Stimulated activated CD4-positive, alpha-beta T cell treated with anti-CD3 and anti-CD28 coated beads, Interleukin-4, amount 100 ng/mL, for 24 hours (primary cell): ENCODE data around the gene CORO2B.

Source experiments
- DNase-seq: peaks from one replicate; pipeline ENCODE4 v3.0.0-alpha.2; 2020

CORO2B gene

DNA sequence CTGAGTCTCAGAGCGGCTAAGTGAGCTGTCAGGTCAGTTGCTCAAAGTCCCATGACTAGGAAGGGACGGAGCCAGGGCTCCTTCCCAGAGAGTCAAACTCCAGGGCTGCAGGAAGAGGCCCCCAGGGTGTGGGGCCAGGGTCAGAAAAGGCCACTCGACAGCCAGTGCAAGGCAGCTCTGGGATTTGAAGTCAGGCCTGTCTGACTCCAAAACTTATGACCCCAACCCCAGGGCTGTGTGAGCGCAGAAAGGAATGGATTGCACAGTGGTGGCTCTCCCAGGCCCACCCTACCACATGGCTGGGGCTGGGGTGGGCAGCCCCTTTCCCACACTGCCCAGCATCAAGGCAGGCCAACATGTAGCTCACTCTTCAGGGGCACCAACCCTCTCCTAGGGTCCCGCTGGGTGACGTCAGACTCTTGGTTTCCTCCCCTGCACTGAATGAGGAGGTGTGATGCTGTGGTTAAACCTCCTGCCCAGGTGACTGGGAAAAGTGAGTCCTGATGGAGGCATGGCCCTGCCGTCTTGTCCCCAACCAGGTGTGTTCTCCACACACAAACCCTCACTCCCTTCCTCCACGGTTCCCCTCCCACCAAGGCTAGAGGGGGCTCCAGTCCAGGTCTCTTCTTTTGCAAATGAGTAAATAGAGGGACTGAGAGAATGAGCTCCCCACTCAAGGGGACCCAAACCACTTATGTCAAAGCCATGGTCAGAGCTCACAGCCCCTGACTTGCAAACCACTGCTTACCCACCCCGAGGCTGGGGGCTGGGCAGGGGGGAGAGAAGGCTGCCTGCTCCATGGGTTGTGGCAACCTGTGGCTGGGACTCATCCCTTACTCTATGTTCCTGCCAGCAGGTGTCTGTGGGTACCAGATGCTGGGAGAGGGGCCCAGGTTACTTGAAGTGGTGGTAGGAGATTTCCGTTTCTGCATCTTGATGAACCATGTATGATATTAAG, 23.8 kb upstream of the CORO2B start:
- DNase-seq: no peak

DNA sequence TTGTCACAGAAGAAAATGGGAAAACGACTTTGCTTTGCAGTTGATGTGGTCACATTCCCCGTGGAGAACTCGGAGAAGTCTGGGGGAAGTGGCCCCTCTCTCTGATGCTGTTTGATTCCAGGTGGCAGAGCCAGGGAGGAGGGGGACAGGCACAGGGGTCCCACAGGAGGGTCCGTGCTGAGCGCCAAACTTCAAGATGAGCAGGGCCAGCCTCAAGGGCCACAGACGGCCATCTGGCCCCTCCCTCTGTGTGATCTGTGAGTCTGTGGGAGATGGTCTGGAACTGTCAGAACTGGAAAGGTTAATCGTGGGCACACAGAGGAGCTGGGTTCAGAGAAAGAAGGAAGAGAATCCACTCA, 23.1 kb upstream of the CORO2B start:
- DNase-seq: no peak

DNA sequence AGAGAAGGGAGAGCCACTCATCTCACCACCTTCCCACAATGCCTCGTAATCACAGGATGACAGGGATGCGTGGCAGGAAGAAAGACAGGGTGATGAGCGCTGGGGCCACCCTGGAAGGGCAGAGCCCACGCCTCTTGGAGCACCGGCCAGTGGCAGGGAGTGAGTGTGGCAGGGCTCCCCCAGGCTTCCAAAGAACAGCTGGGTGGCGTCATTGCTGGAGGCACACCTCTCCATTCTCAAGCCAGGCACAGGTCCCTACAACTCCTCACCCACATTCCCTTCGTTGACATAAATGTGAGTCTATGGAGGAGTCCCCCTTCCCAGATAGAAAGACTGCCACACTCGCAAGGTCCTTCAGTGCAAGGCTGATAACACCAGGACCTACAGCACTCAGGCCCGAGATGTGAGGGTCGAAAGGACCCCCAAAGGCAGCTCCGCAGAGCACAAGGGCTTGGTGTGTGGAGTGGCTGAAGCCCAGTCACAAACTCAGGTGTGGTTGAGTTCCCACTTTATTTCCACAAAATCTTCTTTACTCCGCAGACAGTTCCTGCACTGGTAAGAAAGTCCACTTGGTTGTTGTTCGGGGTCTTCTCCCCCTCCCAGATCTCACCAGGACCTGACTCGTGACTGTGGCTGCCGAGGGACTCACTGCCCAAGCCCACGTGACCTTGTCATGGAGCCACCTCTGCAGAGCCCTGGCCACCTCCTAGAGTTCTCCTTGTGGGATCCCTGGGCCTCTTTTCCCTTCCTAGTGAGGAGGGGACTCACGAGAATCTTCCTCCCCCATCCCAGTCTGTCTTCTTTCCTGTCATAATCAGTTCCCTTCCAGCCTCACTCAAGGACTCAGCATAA, 22.4 kb upstream of the CORO2B start:
- no peak for DNase-seq

DNA sequence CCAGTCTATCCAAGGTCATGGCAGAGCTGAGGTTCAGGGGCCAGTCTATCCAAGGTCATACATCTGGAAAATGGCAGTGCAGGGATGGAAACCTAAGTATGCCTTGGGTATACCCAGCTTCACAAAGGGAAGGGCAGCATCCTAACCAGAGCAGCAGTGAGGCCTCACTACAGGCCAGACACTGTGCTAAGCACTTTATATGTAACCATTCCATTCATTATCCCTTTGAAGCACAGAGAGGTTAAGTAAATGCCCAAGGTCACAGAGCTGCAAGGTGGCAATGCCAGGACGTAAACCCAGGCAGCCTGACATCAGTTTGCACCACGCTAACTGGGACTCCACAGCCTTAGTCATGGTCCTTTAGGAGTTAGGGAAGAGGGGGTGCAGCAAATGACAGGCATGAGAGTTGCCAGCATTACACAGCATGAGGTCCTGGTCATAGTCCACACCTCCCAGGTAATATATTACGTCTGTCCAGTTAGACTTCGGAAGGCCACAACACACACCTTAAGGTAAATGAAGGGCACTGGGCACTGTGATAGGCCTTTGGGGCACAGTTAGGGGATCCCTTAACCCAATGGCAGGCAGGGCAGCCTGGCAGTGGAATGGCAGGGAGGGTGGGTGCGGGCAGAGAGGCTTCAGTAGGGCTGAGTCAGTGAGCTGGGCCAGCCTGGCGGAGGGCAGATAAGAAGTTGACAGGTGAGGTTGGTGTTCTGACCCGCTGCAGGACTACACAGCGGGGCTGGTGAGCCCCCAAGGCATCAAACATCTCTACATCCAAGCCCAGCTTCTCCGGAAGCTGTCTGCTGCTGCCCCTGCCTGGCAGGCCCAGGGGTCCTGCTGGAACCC, 21.1 kb upstream of the CORO2B start:
- no peak for DNase-seq

DNA sequence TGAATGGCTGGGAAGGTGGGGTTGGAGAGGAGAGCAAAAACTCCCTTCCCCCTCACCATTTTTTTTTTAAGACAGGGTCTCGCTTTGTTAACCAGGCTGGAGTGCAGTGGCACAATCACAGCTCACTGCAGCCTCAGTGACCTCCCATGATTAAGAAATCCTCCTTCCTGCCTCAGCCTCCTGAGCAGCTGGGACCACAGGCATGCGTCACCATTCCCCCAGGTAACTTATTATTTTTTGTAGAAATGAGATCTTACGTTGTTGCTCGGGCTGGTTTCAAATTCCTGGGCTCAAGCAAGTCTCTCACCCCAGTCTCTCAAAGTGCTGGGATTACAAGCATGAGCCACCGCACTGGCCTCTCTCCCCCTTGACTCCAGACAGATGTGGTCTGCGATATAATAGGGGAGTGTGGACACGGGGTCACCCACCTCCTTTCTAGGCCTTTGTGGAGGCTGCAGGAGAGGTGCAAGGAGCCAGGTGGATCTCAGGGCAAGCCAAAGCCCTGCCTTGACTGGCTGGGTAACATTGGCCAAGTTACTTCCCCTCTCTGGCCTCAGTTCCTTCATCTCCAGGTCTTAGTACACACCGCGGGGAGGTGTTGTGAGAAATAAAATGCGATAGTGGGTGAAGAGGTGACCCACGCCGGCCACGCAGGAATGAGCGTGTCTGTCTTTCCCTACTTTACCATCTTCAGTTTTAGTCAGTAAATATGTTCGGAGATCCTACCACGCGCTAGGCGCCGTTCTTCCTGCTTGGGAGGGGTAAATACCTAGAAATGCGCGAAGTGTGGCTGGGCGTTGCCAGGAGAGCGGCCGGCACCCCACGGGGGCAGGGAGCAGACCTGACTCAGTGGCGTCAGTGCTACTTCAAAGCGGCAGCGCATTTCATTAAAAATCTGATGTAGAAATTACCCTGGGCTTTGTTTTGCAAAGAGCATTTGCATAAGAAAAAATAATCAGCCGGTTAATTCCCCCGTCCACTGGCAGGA, 20.2 kb upstream of the CORO2B start:
- no peak for DNase-seq

DNA sequence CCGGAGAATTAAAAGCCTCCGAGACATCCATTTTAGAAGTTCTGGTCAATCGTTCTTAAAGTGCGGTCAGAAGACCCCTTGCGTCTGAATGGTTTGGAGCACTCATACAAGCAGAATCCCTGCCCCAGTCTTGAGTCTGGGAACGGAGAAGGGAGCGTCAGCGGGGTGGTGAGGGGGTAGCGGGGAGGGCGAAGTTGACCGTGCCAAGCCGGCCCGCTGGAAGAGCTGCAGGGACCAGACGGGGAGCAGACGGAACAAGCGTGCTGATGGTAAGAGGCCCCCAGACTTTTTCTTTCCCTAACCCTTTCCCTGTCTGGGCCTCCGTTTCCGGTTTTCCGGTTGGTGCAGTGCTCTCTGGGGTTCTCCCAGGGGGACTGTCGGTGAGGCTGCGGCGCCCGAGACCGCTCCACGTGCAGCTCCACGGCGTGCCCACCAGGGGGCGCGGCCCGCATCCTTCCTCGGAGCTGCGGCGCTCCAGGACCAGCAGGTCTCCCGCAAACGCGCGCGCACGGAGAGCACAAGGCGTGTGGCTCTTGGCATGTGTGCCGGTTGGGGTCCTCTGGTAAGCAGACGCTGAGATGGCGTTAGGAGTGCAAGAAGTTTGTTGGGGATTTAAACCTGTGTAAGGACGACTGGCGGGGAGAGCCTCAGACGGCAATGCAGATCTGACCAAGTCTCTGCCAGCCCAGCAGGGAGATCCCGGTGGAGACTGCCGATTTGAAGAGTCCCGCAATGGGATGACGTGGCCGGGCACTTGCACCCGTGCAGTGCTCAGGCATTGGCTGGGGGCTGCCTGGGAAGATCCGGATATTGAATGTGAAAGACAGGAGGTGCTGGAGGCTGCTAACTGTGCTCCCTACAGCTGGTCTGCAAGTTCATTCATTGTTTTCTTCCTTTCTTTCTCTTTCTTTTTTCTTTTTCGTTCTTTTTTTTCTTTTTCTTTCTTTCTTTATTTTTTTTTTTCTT, 19.2 kb upstream of the CORO2B start:
- peak; percentile 73 for DNase-seq

DNA sequence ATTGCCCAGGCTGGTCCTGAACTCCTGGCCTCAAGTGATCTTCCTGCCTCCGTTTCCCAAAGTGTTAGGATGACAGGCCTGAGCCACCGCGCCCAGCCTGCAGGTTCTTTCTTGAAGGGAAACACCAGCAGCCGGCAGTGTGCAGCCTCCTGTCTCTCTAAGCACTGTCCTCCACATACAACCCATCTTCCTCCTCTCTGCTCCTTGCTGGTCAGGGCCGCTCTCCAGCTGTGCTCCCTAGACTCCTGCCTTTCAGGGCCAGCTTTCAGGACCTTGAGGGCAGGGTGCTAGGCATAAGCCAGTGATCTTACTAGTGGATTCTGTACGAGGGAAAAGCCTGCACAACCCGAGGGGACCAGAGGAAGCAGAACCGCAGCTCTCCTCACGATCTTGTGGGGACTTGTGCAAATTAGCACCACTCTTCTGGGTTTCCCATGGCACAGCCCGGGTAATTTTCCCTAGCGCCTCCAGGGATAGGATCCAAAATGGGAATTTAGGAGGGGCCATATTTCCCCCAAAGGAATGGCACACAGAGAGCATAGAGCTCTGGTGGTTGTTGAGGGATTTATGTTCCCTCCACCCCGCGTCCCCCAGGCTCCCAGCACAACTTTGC, 18.2 kb upstream of the CORO2B start:
- no peak for DNase-seq

DNA sequence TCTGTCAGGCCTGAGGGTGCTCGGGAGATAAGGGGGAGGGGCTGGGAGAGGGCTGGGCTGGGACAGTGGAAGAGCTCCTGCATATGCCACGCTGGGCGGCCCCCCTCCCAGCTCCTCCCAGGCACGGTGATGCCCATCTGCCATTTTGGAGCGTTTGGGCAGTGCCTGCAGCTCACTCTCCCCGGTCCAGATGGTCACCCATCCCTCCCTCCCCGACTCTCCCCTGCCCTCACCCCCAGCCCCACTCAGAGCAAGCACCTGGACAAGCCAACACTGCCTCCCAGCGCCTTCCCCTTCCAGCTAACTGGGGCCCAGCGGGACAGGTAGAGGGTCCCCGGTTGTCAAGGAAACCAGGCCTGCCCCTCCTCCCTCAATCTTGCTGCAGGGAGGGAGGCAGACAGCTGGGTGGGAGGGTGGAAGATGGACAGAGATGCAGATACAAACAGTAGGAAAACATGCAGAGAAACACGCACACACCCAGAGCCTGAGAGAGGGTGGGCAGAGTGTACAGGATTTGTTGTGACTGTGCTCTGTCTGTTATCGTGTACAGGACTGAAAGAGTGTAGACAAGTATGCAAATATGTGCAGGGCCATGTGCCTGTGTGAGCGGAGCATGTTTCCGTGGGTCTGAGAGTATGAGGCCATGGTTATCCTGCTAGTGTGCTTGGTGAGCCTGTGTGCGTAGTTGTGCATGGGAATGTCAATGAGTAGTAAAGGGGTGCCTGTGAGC, 17.5 kb upstream of the CORO2B start:
- DNase-seq: no peak

DNA sequence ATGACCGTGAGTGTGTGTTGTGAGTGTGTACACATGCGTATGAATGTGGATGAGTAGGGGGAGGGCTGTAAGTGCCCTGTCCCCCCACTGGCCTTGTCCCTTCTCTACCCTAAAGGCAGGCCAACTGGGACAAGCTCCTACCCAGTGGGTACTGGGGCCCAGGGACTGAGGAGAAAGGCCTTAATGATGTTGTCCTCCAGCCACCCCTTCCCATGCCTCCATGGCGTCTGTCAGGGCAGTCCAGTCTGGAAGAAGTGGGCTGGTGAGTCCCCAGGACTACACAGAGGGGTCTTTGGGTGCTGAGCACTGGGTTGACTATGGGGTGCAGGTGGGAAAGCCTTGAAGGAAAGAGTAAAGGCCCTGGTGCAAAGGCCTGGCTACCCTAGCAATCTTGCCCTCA, 16.9 kb upstream of the CORO2B start:
- no peak for DNase-seq

DNA sequence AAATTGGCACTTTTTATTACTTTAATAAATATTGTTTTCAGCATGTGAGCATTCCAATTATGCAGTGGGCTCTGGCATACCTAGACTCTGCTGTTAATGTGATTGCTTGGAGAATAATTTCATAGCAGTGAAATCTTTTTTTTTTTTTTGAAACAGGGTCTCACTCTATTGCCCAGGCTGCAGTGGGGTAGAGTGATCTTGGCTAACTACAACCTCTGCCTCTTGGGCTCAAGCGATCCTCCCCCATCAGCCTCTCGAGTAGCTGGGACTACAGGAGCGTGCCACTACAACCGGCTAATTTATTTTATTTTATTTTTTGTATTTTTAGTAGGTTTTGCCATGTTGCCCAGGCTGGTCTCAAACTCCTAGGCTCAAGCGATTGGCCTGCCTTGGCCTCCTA, 14.6 kb upstream of the CORO2B start:
- no peak for DNase-seq

DNA sequence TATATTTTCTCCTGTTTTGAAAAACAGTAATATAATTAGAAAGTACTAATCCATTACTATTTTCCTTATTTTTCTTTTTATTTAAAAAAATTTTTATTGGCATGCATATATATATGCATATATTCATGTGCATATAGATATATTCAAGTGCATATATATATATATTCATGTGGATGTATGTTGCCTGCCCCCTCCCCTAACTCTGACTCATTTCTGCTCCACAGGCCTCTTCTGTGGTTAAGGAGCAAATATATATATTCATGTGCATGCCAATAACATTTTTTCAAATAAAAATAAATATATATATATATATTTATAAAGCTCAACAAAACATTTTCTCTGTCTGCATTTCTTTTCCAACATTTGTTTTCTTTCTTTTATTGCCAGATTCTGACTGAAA, 13.6 kb upstream of the CORO2B start:
- no peak for DNase-seq

DNA sequence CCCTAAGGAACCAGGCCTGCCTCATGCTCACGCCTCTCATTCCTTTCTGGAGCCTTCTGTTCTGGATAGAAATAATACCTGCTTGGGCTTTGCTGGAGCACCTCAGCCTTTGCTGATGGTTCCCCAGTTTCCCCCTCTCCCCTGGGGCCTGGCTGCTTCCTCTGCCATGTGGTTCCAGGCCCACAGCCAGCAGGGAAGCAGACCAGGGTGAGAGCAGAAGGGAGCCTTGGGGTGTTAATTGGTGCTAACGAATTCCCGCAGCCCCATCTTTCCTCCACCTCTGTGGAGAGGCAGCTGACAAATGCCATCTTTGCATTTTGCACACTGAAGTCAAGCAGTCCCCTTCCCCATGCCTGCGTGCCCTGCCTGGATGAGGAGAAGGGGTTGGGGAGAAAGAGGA, 13.1 kb upstream of the CORO2B start:
- no peak for DNase-seq

DNA sequence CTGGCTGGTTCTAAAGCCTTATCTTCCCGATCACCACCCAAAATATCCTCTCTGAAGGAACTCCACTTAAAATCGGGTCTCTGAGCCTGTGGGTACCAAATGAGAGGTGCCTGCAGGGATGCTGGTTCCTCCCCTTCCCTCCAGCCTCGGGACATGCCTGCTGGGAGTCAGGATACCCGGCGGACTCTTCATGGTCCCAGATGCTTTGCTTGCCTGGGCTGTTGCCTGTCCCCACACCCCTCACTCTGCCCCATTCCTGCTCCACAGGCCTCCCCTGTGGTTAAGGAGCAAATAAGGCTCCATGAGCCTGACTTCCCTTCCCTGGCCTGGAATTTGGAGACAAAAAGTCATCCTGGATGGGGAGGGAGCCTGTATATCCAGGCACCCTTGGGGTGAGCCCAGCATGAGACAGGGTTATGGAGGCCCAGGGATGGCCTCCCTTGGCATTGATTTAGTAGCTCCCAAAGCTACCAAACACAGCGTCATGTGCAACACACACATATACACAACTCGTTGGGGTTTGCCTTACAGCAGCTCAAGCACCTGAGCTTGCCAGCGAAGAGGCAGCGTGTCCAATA, 12.3 kb upstream of the CORO2B start:
- no peak for DNase-seq

DNA sequence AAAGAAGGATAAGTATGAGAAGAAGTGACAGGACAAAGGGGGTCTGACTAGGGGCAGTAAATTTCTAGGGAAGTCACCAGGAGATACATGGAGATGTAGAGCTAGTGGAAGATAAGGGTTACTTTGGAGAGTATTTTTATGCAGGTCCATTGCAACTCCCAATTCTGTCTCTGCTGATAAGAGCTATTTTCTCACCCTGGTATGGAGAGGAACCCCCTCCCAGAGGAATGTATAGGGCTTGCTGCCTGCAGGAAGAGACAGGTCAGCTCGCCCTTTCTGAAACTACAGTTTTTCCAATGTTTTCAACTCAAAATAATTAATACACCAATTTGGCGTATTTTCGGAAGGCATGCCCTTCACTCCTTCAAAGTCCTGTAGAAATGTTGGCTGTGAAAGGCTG, 11.4 kb upstream of the CORO2B start:
- DNase-seq: no peak

DNA sequence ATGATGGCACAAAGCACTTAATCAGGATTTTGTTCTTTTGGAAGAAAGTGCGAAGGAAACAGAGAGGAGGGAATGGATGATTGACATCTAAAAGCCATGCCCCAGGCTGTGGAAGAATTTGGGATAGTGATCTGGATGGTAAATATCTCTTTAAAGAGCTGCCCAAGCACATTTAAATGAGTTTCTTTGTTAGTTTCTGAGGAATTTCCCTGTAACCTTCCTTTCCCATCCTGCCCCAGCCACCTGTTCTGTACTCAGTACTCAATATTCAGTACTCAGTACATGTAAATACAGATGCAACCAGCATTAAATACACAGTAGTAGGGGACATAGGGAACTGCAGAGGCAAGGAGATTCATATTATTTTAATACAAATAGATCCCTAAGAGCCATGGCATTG, 7.8 kb upstream of the CORO2B start:
- DNase-seq: no peak

DNA sequence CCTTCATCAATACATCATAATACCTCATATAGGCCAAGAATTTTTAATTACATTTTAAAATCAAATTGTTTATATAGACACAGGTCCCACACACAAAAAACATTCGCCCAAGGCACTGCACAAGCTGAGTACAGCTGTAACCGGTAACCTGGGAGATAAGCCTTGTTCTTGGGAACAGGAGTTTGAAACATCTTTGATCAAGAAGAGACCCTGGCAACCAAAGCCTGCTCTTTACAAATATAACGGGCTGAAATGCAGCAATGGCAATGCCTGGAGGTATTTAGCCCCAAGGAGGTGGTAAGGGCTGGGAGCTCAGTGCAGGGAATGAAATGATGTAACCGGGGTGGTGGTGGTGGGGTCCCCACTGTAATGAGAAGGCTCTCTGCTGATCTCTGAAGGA, 7.2 kb upstream of the CORO2B start:
- no peak for DNase-seq

DNA sequence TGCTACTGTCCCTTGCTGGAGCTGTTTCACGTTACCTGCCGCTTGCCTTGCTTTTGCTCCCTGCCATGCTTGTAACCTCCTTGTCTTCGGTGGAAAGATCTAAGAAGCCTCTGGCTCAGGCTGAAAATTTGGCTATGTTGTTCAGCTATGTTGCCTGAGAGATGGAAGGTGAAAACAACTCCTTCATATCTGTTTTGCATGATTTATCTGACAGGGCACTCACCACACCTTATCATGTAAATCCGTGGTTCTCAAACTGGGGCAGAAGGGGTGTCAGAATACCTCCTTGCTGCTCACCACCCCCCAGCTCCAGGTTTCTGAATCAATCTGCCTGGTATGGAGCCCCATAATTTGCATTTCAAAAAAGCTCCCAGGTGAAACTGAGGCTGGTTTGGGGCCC, 6.5 kb upstream of the CORO2B start:
- DNase-seq: no peak

DNA sequence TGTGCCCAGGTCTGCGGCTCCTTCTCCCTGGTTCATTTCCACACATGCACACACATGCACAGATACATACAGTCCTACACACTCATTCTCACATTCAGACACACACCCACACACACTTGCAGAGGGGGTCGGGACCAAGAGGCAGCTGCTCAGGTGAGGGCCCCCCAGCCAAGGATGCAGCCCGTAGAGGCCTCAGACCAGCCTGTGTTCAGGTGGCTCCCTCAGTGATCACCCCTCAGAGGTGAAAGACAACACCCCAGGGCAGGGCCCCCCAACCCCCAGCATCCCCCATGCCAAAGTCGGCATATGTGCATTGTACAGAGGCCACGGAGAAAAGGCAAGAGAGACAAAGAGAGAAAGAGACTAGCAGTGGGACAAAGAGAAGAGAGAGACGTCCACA, 5.9 kb upstream of the CORO2B start:
- DNase-seq: no peak

DNA sequence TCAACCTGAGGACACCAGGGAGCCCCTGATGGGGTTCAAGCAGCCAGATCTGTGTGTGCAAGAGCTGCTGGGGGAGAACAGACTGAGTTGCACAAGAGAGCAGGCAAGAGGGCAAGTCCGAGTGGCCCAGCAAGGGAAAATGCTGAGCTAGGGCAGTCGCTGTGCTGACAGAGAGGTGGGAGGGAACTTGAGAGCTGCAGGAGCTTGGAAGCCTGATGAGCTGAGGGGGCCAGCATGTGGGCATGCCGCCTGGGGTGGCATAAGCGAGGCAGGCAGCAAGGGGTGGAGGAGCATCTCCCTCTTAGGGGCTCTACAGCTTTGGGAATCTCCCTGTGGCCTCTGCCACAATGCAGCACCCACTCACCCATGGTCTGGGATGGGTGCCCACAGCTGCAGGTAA, 4.7 kb upstream of the CORO2B start:
- DNase-seq: no peak
